ENCODE data around the gene RIN1. TPM values are rescaled to one million over a fixed set of nuclear protein-coding genes. Genes with fewer than 3 reads are reported as not detected.
"Not testable (repeated sequence)": the region's sequence is repeated elsewhere in the genome, so short reads cannot be mapped to it uniquely, and the experiment has no call there.

RIN1 gene
- total and polyA plus RNA-seq, 2 experiments from 2014 or later: 2.5 to 8.2 TPM

- H3K4me2 ChIP-seq, H3K9me3 Mint-ChIP-seq: not testable (repeated sequence)
Observed at GRCh38 chr11:66380264-66380663, 44.0 kb upstream of the RIN1 start.

GRCh38 chr11:66373690-66374287, 37.6 kb upstream of the RIN1 start:
- Mint-ChIP-seq H3K27me3 (ENCODE audit: insufficient read depth, low read depth, poor library complexity) (peaks cover 13% of the 10 kb centered on the region), H3K4me1 (peaks cover 25% of the 10 kb centered on the region), H3K36me3 (ENCODE audit: low read depth) (peaks cover 19% of the 10 kb centered on the region)
- not testable (repeated sequence) for H3K9me2 ChIP-seq (ENCODE audit: insufficient read depth); H3K27ac ChIP-seq (ENCODE audit: low read depth); DNase-seq (ENCODE audit: low spot score); H3K4me3 Mint-ChIP-seq; H3K27ac Mint-ChIP-seq; H3K9me3 Mint-ChIP-seq; H2AFZ ChIP-seq; ATAC-seq; H4K20me1 ChIP-seq (replicated peaks; ENCODE audit: insufficient read depth); H3K4me2 ChIP-seq; H3K27me3 ChIP-seq (ENCODE audit: insufficient read depth); H3K4me3 ChIP-seq; H3K36me3 ChIP-seq (ENCODE audit: insufficient read depth)
- H3K4me1 ChIP-seq (ENCODE audit: insufficient read depth): peaks cover 21% of the 10 kb centered on the region
- H3F3A ChIP-seq (replicated peaks; ENCODE audit: low read depth): peaks cover 20% of the 10 kb centered on the region; the same call in 1 of the 2 replicates
- peaks cover 19% of the 10 kb centered on the region for H3K79me2 ChIP-seq (replicated peaks; ENCODE audit: insufficient read depth)

More at GRCh38 chr11:66380264-66380663, 44.0 kb upstream of the RIN1 start:
- peak; percentile 67 for ATAC-seq
- not testable (repeated sequence) for H3K4me3 Mint-ChIP-seq; H3K4me1 ChIP-seq (ENCODE audit: insufficient read depth); H3K9me2 ChIP-seq (ENCODE audit: insufficient read depth); H3F3A ChIP-seq (replicated peaks; ENCODE audit: low read depth); H3K4me1 Mint-ChIP-seq; H3K79me2 ChIP-seq (replicated peaks; ENCODE audit: insufficient read depth); H3K36me3 ChIP-seq (ENCODE audit: insufficient read depth); H3K27ac ChIP-seq (ENCODE audit: low read depth); H3K27me3 ChIP-seq (ENCODE audit: insufficient read depth); H3K27ac Mint-ChIP-seq; H4K20me1 ChIP-seq (replicated peaks; ENCODE audit: insufficient read depth); H3K36me3 Mint-ChIP-seq (ENCODE audit: low read depth); H3K4me3 ChIP-seq; H3K27me3 Mint-ChIP-seq (ENCODE audit: insufficient read depth, low read depth, poor library complexity)
- peak; percentile 40 for DNase-seq (ENCODE audit: low spot score)
- peak overlapping the region; percentile 25; the same call in 1 of the 2 replicates for H2AFZ ChIP-seq
- TF ChIP-seq CTCF (conservative IDR thresholded peaks at IDR 0.05; ENCODE audit: low read depth in 2 of 2): 0 out of 4 replicates have a peak, but pooled peaks of 1 of the 2 experiments have one; percentile 7

GRCh38 chr11:66373265-66373664, 37.0 kb upstream of the RIN1 start:
- H3K4me2 ChIP-seq: peak overlapping the region; percentile 82
- H3K36me3 ChIP-seq (ENCODE audit: insufficient read depth): peaks cover 6% of the 10 kb centered on the region; the same call in 1 of the 2 replicates
- H3K4me3 ChIP-seq: no peak overlapping the region
- peak overlapping the region; percentile 9; the same call in 1 of the 3 replicates for H3K4me3 Mint-ChIP-seq
- H3K27me3 Mint-ChIP-seq (ENCODE audit: insufficient read depth, low read depth, poor library complexity): peaks cover 15% of the 10 kb centered on the region
- no peak overlapping the region for H3K27ac ChIP-seq (ENCODE audit: low read depth)
- peaks cover 25% of the 10 kb centered on the region for H3K36me3 Mint-ChIP-seq (ENCODE audit: low read depth)
- peaks cover 26% of the 10 kb centered on the region for H3K4me1 Mint-ChIP-seq
- peaks cover 23% of the 10 kb centered on the region for H3F3A ChIP-seq (replicated peaks; ENCODE audit: low read depth)
- no peaks in the 10 kb centered on the region; the same call in 2 of the 3 replicates for H3K9me3 Mint-ChIP-seq
- H2AFZ ChIP-seq: peak overlapping the region; percentile 56; the same call in 1 of the 2 replicates
- peaks cover 23% of the 10 kb centered on the region for H3K79me2 ChIP-seq (replicated peaks; ENCODE audit: insufficient read depth)
- H3K27ac Mint-ChIP-seq: no peak overlapping the region; the same call in 1 of the 2 replicates
- H3K27me3 ChIP-seq (ENCODE audit: insufficient read depth): no peaks in the 10 kb centered on the region
- ATAC-seq (no peak), DNase-seq (ENCODE audit: low spot score) (no peak)
- H3K4me1 ChIP-seq (ENCODE audit: insufficient read depth): peaks cover 21% of the 10 kb centered on the region
- no peaks in the 10 kb centered on the region for H3K9me2 ChIP-seq (ENCODE audit: insufficient read depth)
- peaks cover 5% of the 10 kb centered on the region; the same call in 1 of the 2 replicates for H4K20me1 ChIP-seq (replicated peaks; ENCODE audit: insufficient read depth)
- no peak for TF ChIP-seq EZH2phosphoT487 (IDR thresholded peaks at IDR 0.05; ENCODE audit: unreplicated experiment)
- no peak for TF ChIP-seq ETS1 (IDR thresholded peaks at IDR 0.05)
- TF ChIP-seq STAT1 (IDR thresholded peaks at IDR 0.05; ENCODE audit: unreplicated experiment): no peak
- TF ChIP-seq REST (IDR thresholded peaks at IDR 0.05; ENCODE audit: unreplicated experiment): no peak
